ENCODE data around the gene CABP7.
A peak's percentile ranks its signal among the peaks of the same experiment; 100 is the strongest.

Gene CABP7

GRCh38 chr22:29719899-29720645 is at the start of gene CABP7:
Gene CABP7 (plus strand): TSS chr22:29720003. CDS start chr22:29720425, 422 bp downstream.
- peak; percentile 74 for DNase-seq

GRCh38 chr22:29670626-29671025 is 49.2 kb upstream of the CABP7 start:
- DNase-seq = peak; percentile 96

GRCh38 chr22:29673361-29674066 is 46.3 kb upstream of the CABP7 start:
- no peak for DNase-seq

GRCh38 chr22:29674121-29674520 is 45.7 kb upstream of the CABP7 start:
- DNase-seq = no peak

DNA sequence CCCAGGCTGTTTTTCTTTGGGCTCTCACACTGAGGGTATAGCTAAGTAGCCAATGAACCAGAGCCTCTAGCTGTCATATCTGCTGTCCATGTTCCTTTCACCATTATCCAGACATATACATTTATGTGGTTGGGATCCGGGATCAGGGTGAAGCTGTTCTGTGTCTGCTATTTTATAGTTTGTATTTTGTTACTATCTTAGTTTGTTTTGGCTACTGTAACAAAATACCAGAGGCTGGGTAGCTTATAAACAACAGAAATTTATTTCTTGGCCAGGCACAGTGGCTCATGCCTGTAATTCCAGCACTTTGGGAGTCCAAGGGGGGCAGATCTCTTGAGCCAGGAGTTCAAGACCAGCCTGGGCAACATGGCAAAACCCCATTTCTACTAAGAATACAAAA is 40.5 kb upstream of the CABP7 start:
- DNase-seq = no peak

GRCh38 chr22:29683536-29683935 is 36.3 kb upstream of the CABP7 start:
- DNase-seq = no peak

- DNase-seq = no peak
Observed at GRCh38 chr22:29684244-29684643, 35.6 kb upstream of the CABP7 start.

DNA sequence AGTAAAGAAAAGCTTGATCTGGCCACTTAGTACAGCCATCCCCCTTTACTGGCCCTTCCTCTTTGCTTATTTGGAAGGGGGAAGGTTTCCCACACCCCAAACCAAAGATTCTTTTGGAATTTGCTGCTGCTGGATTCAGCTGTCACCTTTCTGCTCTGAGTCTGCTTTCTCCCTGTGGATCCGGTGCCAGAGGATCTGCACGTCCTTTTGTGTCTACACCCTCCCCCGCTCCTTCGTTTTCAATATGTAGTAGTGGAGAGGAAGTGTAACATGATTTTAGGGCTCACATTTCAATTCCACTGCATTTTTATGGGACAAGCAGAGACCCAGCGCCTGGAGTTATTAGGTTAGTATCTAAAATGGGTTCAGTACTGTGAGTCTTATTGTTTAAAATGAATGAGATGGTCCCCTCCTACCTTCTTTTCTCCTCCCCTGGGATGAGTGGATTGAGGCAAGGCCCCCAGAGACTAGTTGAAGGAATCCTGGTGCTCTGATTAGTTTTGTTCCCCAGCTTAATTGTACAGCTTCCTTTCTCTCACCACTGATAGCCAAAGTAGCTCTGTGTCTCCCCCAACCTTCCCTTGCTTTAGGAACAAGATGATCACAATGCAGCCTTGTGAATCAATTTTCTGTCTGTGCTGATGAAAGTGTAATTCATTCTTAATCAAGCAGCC is 30.5 kb upstream of the CABP7 start:
- DNase-seq = peak; percentile 79

DNA sequence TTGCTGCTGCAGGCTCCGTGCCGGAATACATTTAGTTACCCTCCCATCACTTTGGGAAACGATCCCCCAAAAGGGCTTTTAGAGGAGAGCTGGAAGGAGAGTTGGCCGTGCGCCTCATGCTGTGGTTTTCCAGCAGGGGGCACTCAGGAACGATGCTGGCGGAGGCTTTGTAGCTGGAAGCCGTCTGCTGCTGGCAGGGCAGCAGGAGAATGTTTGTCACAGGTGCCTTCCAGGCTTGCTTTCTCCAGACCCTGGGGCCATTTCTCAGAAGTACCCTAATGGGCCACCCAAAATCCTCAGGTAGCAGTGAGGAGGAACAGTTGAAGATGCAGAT is 30.0 kb upstream of the CABP7 start:
- peak; percentile 89 for DNase-seq

DNA sequence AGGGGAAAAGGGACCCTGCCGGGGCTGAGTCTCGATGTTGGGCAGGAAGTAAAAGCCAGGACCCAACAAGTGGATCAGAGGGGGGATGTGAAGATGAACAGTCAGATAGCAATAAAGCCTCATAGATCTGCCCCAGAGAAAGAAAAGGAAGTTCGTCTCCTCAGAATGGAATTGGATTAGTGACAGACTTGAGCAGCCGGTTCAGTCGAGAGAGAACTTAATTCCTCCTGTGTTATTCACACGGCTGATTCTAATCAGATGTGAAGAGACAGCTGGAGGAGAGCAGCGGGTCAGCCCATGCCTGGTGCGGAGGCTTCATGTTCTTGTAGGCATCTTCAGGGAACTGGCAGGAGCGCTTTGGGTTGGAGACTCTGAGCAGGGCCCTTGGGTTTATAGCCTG is 29.3 kb upstream of the CABP7 start:
- peak; percentile 56 for DNase-seq

- peak; percentile 100 for DNase-seq
Observed at GRCh38 chr22:29691636-29692326, 28.0 kb upstream of the CABP7 start.

- peak; percentile 68 for DNase-seq
Observed at GRCh38 chr22:29692327-29692640, 27.5 kb upstream of the CABP7 start.

- DNase-seq = peak; percentile 29
Observed at GRCh38 chr22:29693161-29693560, 26.6 kb upstream of the CABP7 start.

GRCh38 chr22:29693671-29694070 is 26.1 kb upstream of the CABP7 start:
- DNase-seq = no peak

- DNase-seq = peak; percentile 97
Observed at GRCh38 chr22:29695129-29695926, 24.5 kb upstream of the CABP7 start.

DNA sequence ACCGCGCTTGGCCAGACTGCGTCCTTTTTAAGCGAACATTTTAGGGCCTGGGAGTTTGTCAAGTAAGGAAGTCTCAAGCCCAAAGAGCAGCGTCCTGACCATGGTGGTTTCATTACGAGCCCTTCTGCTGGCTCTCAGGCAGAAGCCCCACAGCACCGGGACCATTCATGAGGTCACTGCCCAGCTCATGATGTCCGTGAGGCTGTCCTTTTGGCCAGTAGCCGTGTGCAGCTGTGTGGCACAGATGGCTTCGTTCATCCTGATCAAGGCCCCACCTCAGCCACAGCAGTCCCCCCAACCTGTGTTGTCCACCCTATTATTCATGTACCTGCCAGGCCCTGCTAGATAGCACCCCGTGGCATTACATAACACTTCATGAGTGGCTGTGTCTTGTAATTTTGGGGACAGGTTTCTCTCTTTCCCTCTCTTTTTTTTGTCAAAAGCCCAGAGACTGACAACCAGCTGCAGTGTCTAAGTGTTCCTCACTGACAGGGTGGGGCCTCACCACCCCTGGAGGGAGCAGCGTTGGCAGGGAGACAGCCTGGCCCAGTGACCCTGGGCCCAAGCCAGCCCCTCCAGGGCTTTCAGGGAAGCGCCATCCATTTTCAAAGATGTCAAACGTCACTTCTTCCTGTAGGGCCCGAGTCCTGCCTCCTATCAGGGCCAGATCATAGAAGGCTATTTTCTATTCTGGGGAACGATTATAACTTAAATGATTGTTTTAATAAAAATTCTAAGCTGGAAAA is 21.8 kb upstream of the CABP7 start:
- DNase-seq = peak; percentile 88

DNA sequence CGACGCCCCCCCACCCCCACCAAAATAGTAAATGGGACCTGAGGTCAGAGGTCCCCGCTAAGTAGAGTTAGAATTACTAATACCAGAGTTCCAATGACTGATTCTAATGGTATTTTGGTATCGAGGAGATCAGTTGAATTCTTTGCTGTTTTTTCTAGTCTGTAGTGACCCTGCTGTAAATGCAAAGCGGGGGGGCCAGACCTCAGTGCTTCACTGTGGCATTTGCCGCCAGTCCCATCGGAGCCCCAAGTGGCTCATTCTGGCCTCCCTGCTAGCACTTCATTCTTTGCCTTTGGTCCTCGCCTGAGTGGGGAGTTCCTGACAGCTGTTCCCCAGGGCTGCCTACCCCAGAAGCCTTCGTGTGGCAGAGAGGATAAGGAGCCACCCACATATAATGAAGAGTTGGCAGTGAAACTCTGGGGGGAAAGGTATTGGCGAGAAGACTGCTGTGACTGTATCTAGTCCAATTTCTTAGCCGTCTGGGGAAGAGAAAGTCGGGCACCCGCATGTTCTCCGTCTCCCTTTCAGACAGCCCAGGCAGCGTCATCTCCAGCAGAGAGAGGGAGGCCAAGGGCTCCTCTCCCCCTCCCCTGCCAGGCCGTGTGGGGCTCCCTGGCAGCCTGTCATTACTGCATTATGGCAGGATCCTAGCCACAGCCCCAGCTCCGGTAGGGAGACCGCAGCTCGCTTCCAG is 19.4 kb upstream of the CABP7 start:
- peak; percentile 87 for DNase-seq

- DNase-seq = peak; percentile 97
Observed at GRCh38 chr22:29700900-29701154, 19.0 kb upstream of the CABP7 start.

DNA sequence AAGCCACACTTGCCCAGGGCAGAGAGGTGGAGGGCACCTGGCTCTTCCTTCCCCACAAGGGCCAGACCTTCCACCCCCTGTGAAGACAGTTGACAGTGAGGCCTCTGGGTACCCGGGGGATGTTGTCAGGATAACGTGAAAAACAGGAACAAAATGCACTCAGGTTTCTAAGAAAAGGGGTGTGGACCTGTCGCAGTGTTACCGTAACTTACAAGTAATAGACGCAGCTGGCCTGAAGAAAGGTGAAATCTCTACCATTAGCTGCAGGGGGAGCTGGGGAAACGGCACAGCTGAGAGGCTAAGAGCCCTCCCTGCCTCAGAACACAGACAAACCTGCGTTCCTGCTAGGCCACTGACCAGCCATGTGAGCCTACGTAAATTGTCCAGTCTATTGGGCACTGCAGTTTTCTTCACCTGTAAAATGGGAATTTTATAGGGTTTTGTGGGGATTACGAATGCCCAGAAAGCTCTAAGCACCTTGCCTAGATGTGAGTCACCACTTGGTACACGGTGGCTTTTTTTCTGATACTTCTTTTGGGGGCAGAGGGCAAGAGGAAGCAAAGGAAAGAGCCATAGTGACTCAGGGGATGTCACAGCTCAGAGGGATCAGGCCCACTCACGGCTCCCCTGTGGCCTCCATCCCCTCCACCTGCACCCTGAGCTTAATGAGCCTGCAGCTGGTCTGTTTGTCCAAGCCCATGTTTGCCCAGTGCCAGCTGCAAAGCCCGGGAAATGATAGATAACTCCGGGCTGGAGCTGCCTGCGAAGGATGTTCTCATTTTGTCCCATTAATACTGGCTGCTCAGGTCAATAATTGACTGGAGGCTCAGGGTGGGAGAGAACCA is 18.4 kb upstream of the CABP7 start:
- peak; percentile 96 for DNase-seq

Measured in NCI-H69 (cell line).